GM12878 (cell line): Measurements from ENCODE around the gene PPFIBP1. TPM values are rescaled to one million over a fixed set of nuclear protein-coding genes. Genes with fewer than 3 reads are reported as not detected.

Experiments
- ATAC-seq: fragments of 200-7000 bp; cut with Tn5 transposase; 3 replicates; pipeline ENCODE4 v1.9.1; 2020; ENCODE audit warnings: mild to moderate bottlenecking, moderate library complexity
- BruUV-seq: library from RNA; stranded (reverse); fragments of 400-500 nt; replicated peaks from 2 replicates; lab custom pipeline; 2021; lab: Mats Ljungman, UMichigan
- CTCF ChIA-PET: fragments of 300-600 bp; sonication (Branson Sonifier 250); formaldehyde crosslinking; extraction: SDS; loops from one replicate; lab custom pipeline; 2021; ENCODE audit warnings: inconsistent platforms; lab: Yijun Ruan, JAX
- POLR2A ChIA-PET: fragments of 350-600 bp; formaldehyde crosslinking; extraction: SDS; loops from one replicate; lab custom pipeline; 2021; ENCODE audit warnings: inconsistent platforms; lab: Charles Lee
- RAD21 ChIA-PET: fragments of 300-600 bp; sonication (Branson Sonifier 250); formaldehyde crosslinking; loops from one replicate; lab custom pipeline; 2023; ENCODE audit warnings: antibody characterized with exemption; ENCODE audit not compliant: unreplicated experiment; lab: Charles Lee
- SMC1A ChIA-PET: fragments of 300-600 bp; sonication (Branson Sonifier 250); formaldehyde crosslinking; loops from one replicate; lab custom pipeline; 2023; ENCODE audit not compliant: unreplicated experiment, uncharacterized antibody; lab: Charles Lee
- DNase-seq: peaks from one replicate; pipeline ENCODE4 v3.0.0-alpha.2; 2011; ENCODE audit warnings: low read depth, low spot score
- FAIRE-seq: peaks from 3 replicates; lab custom pipeline; 2011; peaks lifted over from hg19 to GRCh38; lab: Jason Lieb, UNC
- H2AFZ ChIP-seq: 2 replicates; pipeline ENCODE4 v1.6.0; 2011; ENCODE audit warnings: low read depth, low read length, control low read depth; ENCODE audit not compliant: control insufficient read depth
- H3K27ac ChIP-seq: 2 replicates; pipeline ENCODE4 v1.5.1; 2011; ENCODE audit warnings: control low read depth; ENCODE audit not compliant: control insufficient read depth, insufficient read depth
- H3K27me3 ChIP-seq, 2 experiments: replicated peaks in 1 of 2; 2 replicates each; pipeline versions ENCODE4 v1.6.0 to v1.6.1; 2011; ENCODE audit warnings: low read length in 1 of 2; ENCODE audit not compliant: control insufficient read depth in 2 of 2, insufficient read depth in 2 of 2
- H3K36me3 ChIP-seq, 2 experiments: 2 replicates each; pipeline ENCODE4 v1.5.1; 2011; ENCODE audit warnings: low read length in 1 of 2; ENCODE audit not compliant: control insufficient read depth in 2 of 2, insufficient read depth in 2 of 2
- H3K4me1 ChIP-seq: 2 replicates; pipeline ENCODE4 v1.6.1; 2011; ENCODE audit warnings: mild to moderate bottlenecking, low read length, moderate library complexity, mixed read lengths; ENCODE audit not compliant: control insufficient read depth, insufficient read depth
- H3K4me2 ChIP-seq: 2 replicates; pipeline ENCODE4 v1.6.0; 2011; ENCODE audit warnings: control low read depth; ENCODE audit not compliant: control insufficient read depth, insufficient read depth
- H3K4me3 ChIP-seq: fragments of 200-600 bp; sonication (generic); 2 replicates; pipeline ENCODE4 v1.5.1; 2016
- H3K79me2 ChIP-seq: 2 replicates; pipeline ENCODE4 v1.6.0; 2011; ENCODE audit warnings: low read length; ENCODE audit not compliant: control insufficient read depth, insufficient read depth
- H3K9ac ChIP-seq: 2 replicates; pipeline ENCODE4 v1.8.0; 2011; ENCODE audit warnings: low read length, control low read depth, mixed read lengths; ENCODE audit not compliant: control insufficient read depth, insufficient read depth
- H3K9me3 ChIP-seq: replicated peaks from 3 replicates; pipeline ENCODE4 v1.5.1; 2011; ENCODE audit warnings: mild to moderate bottlenecking, low read length; ENCODE audit not compliant: control insufficient read depth, insufficient read depth
- H4K20me1 ChIP-seq: 2 replicates; pipeline ENCODE4 v1.6.0; 2011; ENCODE audit not compliant: control insufficient read depth, insufficient read depth
- ASH2L ChIP-seq: fragments of 300-600, 200-600 bp; sonication (generic); IDR thresholded peaks from 2 replicates; pipeline ENCODE4 v1.6.1; 2017; ENCODE audit warnings: low read depth, mild to moderate bottlenecking, borderline replicate concordance
- CHD1 ChIP-seq: IDR thresholded peaks from 2 replicates; pipeline ENCODE4 v1.6.1; 2012; ENCODE audit warnings: low read depth, low read length, improper control_type of control experiment
- CHD2 ChIP-seq: IDR thresholded peaks from 2 replicates; pipeline ENCODE4 v1.6.1; 2011; ENCODE audit warnings: low read depth, low read length, improper control_type of control experiment, borderline replicate concordance
- DPF2 ChIP-seq: fragments of 450-650 bp; IDR thresholded peaks from 2 replicates; pipeline ENCODE4 v1.6.1; 2017; ENCODE audit warnings: mild to moderate bottlenecking
- HDGF ChIP-seq: fragments of 450-650 bp; IDR thresholded peaks from 2 replicates; pipeline ENCODE4 v1.6.1; 2016; ENCODE audit warnings: antibody characterized with exemption
- PBX3 ChIP-seq: IDR thresholded peaks from 2 replicates; pipeline ENCODE4 v1.6.1; 2011; ENCODE audit warnings: mild to moderate bottlenecking, low read depth, low read length, moderate library complexity; ENCODE audit not compliant: insufficient replicate concordance
- SREBF2 ChIP-seq: IDR thresholded peaks from 2 replicates; pipeline ENCODE4 v1.6.1; 2012; ENCODE audit warnings: mild to moderate bottlenecking, low read length
- STAT1 ChIP-seq: fragments of 450-650 bp; conservative IDR thresholded peaks from 2 replicates; pipeline ENCODE4 v1.6.1; 2014; ENCODE audit warnings: antibody characterized with exemption, mild to moderate bottlenecking
- STAT3 ChIP-seq: IDR thresholded peaks from 2 replicates; pipeline ENCODE4 v1.6.1; 2011; ENCODE audit warnings: low read depth, low read length, improper control_type of control experiment
- SUPT20H ChIP-seq: IDR thresholded peaks from 2 replicates; pipeline ENCODE4 v1.6.1; 2011; ENCODE audit warnings: low read depth, mild to moderate bottlenecking, low read length, moderate library complexity, borderline replicate concordance; ENCODE audit not compliant: control insufficient read depth
- ZBTB11 ChIP-seq: fragments of 450-650 bp; formaldehyde crosslinking; IDR thresholded peaks from 2 replicates; pipeline ENCODE4 v1.5.0; 2022; ENCODE audit warnings: mild to moderate bottlenecking, missing genetic modification characterization
- ZNF274 ChIP-seq: IDR thresholded peaks from one replicate; pipeline ENCODE4 v1.8.0; 2011; ENCODE audit not compliant: insufficient read length, insufficient read depth
- ZNF687 ChIP-seq: fragments of 450-650 bp; IDR thresholded peaks from 2 replicates; pipeline ENCODE4 v1.6.1; 2017; ENCODE audit warnings: mild to moderate bottlenecking, moderate library complexity
- WGBS: methylation state at CpG from one replicate; pipeline ENCODE4 v1.1.6; 2016; ENCODE audit warnings: low lambda C conversion rate; ENCODE audit not compliant: insufficient replicate concordance, insufficient coverage; ENCODE audit errors: missing lambda C conversion rate; 5-methylcytosine and 5-hydroxymethylcytosine counted together
- in situ Hi-C: fragments of 300-500 bp; cut with MboI; formaldehyde crosslinking; loops from 9 replicates; pipeline ENCODE4 v1.14.3; 2018; ENCODE audit warnings: mixed read lengths
- intact Hi-C: fragments of 100-400 bp; cut with micrococcal nuclease; formaldehyde crosslinking; loops from one replicate; pipeline ENCODE4 v1.14.2; 2022; ENCODE audit not compliant: unreplicated experiment
- polyA plus RNA-seq, 11 experiments: library from polyadenylated mRNA; depleted of rRNA in 4 of 11; unstranded in 6 of 11; stranded (reverse) in 5 of 11; fragments of >200 nt; fragmentation: Nextera tagmentation in 4 of 11; fragmentation: Illumina TruSeq in 1 of 11; extraction: Ambion mirVana in 4 of 11; extraction: Trizol in 1 of 11; gene quantifications; 1 replicate in 1 of 11; 2 replicates in 10 of 11; pipeline versions ENCODE4 v1.2.1 to v1.2.3, GENCODE V29; 2011 to 2016; ENCODE audit warnings: inconsistent platforms in 2 of 11, missing spikeins in 2 of 11, low read depth in 1 of 11
- total RNA-seq, 4 experiments: library from RNA; depleted of rRNA in 3 of 4; stranded (reverse); fragments of >200 nt in 3 of 4; fragmentation: Illumina TruSeq in 1 of 4; extraction: Trizol in 1 of 4; gene quantifications; 2 replicates each; pipeline versions ENCODE4 v1.2.1 to v1.2.3, GENCODE V29; 2013 to 2021

PPFIBP1 gene
- total and polyA plus RNA-seq, 10 of the 15 experiments (the other 5 are each of a cell fraction or from before 2014, with no cell fraction given): 0.47 to 7.8 (median 3.6) TPM

GRCh38 chr12:27593266-27593665 lies 69.3 kb downstream of the PPFIBP1 start:
- Histone ChIP-seq H3K36me3 (peaks cover 0 to 4% of the 10 kb centered on the region in 2 experiments; a peak in 1 of 4 replicates), H3K9ac (no peak overlapping the region), H4K20me1 (no peaks in the 10 kb centered on the region), H3K27ac (no peak overlapping the region), H3K4me1 (peaks cover 4% of the 10 kb centered on the region), H3K4me3 (no peak overlapping the region), H3K79me2 (no peaks in the 10 kb centered on the region), H3K4me2 (no peak overlapping the region), H2AFZ (no peak overlapping the region), H3K27me3 (no peaks in the 10 kb centered on the region), H3K9me3 (peaks cover 2% of the 10 kb centered on the region; the same call in 2 of the 3 replicates)
- CTCF ChIA-PET: interaction anchor here (0.6 to 0.9 kb wide), 2 partner anchors 35 to 159 kb away, joined by 3 read pairs; no protein-coding TSS in a partner anchor
- SMC1A ChIA-PET: interaction anchor here (0.9 kb wide), 1 partner anchor 37 kb away, joined by 3 read pairs; no protein-coding TSS in a partner anchor
- no TSS peak for BruUV-seq
- WGBS: 51% methylated on average over 4 of the region's 4 CpGs
- ATAC-seq (no peak), FAIRE-seq (peak; percentile 35), DNase-seq (no peak)
- POLR2A ChIA-PET: interaction anchor here (0.5 to 0.7 kb wide), 3 partner anchors 89 to 576 kb away, joined by 3 to 6 read pairs (median 5); no protein-coding TSS in a partner anchor
- TF ChIP-seq ASH2L (no peak), ZBTB11 (CRISPR knock-in tag) (no peak), ZNF687 (no peak), CHD2 (no peak), CHD1 (no peak), DPF2 (no peak), SUPT20H (no peak), PBX3 (no peak), ZNF274 (no peak), SREBF2 (no peak), HDGF (no peak), STAT3 (no peak), STAT1 (no peak)
- intact Hi-C loops: no loop called here
- RAD21 ChIA-PET: no interaction called here
- in situ Hi-C loops: no loop called here
